Upper lobe of left lung (tissue), 6 donors: ENCODE measurements around the gene TEDC1. TPM values are rescaled to one million over a fixed set of nuclear protein-coding genes. Genes with fewer than 3 reads are reported as not detected.

Experiments used
- ATAC-seq, 2 donors: fragments of 200-7000 bp; cut with Tn5 transposase; one replicate each; pipeline ENCODE4 v1.9.1; 2022; ENCODE audit warnings: mild to moderate bottlenecking in 2 of 2, moderate library complexity in 2 of 2; ENCODE audit not compliant: low FRiP score in 2 of 2
- DNase-seq, 2 donors: peaks; one replicate each; pipeline ENCODE4 v3.0.0-alpha.2; 2019 to 2020
- H3K27ac ChIP-seq, 4 donors: fragments of 200-600 bp; sonication (generic); one replicate each; pipeline ENCODE4 v1.5.1; 2016 to 2019
- H3K27me3 ChIP-seq, 4 donors: fragments of 200-600 bp; sonication (generic); one replicate each; pipeline ENCODE4 v1.5.1; 2017 to 2019
- H3K36me3 ChIP-seq, 4 donors: fragments of 200-600 bp; sonication (generic); one replicate each; pipeline ENCODE4 v1.5.1; 2016 to 2019
- H3K4me1 ChIP-seq, 4 donors: fragments of 200-600 bp; sonication (generic); one replicate each; pipeline ENCODE4 v1.5.1; 2018 to 2019
- H3K4me3 ChIP-seq, 4 donors: fragments of 200-600 bp; sonication (generic); one replicate each; pipeline ENCODE4 v1.5.1; 2017 to 2019; ENCODE audit warnings: mild to moderate bottlenecking in 2 of 4, moderate library complexity in 1 of 4
- H3K9me3 ChIP-seq, 4 donors: fragments of 200-600 bp; sonication (generic); one replicate each; pipeline ENCODE4 v1.5.1; 2018 to 2019
- EP300 ChIP-seq, 4 donors: sonication (generic); formaldehyde crosslinking; IDR thresholded peaks; one replicate each; pipeline ENCODE4 v1.5.1; 2017; ENCODE audit warnings: antibody characterized with exemption in 4 of 4, control low read depth in 2 of 4
- POLR2A ChIP-seq, 4 donors: fragments of 450-650 bp; IDR thresholded peaks; one replicate each; pipeline ENCODE4 v1.5.1; 2016 to 2017; ENCODE audit warnings: antibody characterized with exemption in 4 of 4, mild to moderate bottlenecking in 2 of 4
- POLR2AphosphoS5 ChIP-seq, 2 donors: sonication (generic); formaldehyde crosslinking; IDR thresholded peaks; one replicate each; pipeline ENCODE4 v1.5.1; 2017; ENCODE audit warnings: antibody characterized with exemption in 2 of 2
- WGBS, 2 donors: methylation state at CpG; one replicate each; pipeline ENCODE4 v1.1.5; 2017 to 2018; 5-methylcytosine and 5-hydroxymethylcytosine counted together
- total RNA-seq, 6 donors: library from RNA; depleted of rRNA in 4 of 6; stranded (reverse); fragments of >200 nt in 4 of 6; gene quantifications; one replicate each; pipeline versions ENCODE4 v1.1.0 to v1.2.1, GENCODE V29; 2016 to 2021
- TF ChIP-seq, protein P1 (sequence below), 6 experiments: fragments of 450-650 bp in 4 of 6; fragments of 200-600 bp in 2 of 6; sonication (generic) in 2 of 6; IDR thresholded peaks; one replicate each; pipeline ENCODE4 v1.5.1; 2016 to 2019; ENCODE audit warnings: antibody characterized with exemption in 6 of 6
- donor health status: DM: no; HTN: no; CAD: no; lungs with moderate emphysema.
- donor health status: DM: no; HTN: yes; CAD: no; lungs with severe emphysema.

Gene TEDC1
- total RNA-seq, 6 donors from 2014 or later = 13.8 to 38.5 (median 17.4) TPM

DNA sequence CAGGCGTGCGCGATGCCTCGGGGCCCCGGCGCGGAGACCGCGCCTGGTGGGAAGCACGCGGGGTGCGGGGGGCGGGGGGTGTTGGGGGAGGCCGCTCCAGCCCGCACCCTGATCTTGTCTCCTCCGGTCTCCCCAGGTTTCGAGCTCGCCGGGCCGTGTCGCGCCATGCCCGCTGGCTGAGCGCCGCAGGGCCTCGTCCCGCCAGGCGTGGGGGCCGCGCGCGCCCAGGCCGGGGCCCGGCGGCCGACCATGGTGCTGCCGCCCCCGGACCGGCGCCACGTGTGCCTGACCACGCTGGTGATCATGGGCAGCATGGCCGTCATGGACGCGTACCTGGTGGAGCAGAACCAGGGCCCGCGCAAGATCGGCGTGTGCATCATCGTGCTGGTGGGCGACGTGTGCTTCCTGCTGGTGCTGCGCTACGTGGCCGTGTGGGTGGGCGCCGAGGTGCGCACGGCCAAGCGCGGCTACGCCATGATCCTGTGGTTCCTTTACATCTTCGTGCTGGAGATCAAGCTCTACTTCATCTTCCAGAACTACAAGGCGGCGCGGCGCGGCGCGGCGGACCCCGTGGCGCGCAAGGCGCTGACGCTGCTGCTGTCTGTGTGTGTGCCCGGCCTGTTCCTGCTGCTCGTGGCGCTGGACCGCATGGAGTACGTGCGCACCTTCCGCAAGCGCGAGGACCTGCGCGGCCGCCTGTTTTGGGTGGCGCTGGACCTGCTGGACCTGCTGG is 37.7 kb downstream of the TEDC1 start:
- Histone ChIP-seq H3K27ac (peak overlapping the region in 2 of 4 donors; percentile 68 to 73), H3K4me3 (peak overlapping the region; percentile 41 to 80 (median 65)), H3K4me1 (peaks cover 34 to 47% (median 38%) of the 10 kb centered on the region in 4 donors), H3K9me3 (no peaks in the 10 kb centered on the region), H3K36me3 (no peaks in the 10 kb centered on the region), H3K27me3 (peaks cover 0 to 35% (median 19%) of the 10 kb centered on the region in 4 donors)
- DNase-seq = peak in 1 of 2 donors; percentile 89
- TF ChIP-seq POLR2A (IDR thresholded peaks at IDR 0.05) (no peak), EP300 (IDR thresholded peaks at IDR 0.05) (no peak), POLR2AphosphoS5 (IDR thresholded peaks at IDR 0.05) (no peak)
- TF ChIP-seq, protein P1, sequence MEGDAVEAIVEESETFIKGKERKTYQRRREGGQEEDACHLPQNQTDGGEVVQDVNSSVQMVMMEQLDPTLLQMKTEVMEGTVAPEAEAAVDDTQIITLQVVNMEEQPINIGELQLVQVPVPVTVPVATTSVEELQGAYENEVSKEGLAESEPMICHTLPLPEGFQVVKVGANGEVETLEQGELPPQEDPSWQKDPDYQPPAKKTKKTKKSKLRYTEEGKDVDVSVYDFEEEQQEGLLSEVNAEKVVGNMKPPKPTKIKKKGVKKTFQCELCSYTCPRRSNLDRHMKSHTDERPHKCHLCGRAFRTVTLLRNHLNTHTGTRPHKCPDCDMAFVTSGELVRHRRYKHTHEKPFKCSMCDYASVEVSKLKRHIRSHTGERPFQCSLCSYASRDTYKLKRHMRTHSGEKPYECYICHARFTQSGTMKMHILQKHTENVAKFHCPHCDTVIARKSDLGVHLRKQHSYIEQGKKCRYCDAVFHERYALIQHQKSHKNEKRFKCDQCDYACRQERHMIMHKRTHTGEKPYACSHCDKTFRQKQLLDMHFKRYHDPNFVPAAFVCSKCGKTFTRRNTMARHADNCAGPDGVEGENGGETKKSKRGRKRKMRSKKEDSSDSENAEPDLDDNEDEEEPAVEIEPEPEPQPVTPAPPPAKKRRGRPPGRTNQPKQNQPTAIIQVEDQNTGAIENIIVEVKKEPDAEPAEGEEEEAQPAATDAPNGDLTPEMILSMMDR (IDR thresholded peaks at IDR 0.05) = no peak
- WGBS, 2 donors = 23% methylated on average over 42 of the region's 89 CpGs; no CpG with 5 or more reads in 1 of the 2 donors
- no peak for ATAC-seq

DNA sequence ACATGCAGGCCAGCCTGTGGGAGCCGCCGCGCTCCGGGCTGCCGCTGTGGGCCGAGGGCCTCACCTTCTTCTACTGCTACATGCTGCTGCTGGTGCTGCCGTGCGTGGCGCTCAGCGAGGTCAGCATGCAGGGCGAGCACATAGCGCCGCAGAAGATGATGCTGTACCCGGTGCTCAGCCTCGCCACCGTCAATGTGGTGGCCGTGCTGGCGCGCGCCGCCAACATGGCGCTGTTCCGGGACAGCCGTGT is 38.2 kb downstream of the TEDC1 start:
- Histone ChIP-seq H3K27me3 (peaks cover 0 to 35% (median 19%) of the 10 kb centered on the region in 4 donors), H3K4me1 (peaks cover 34 to 47% (median 38%) of the 10 kb centered on the region in 4 donors), H3K27ac (no peak overlapping the region), H3K4me3 (peak overlapping the region in 3 of 4 donors; percentile 41 to 80 (median 65)), H3K36me3 (no peaks in the 10 kb centered on the region), H3K9me3 (no peaks in the 10 kb centered on the region)
- WGBS, 2 donors = 16 to 100% methylated on average over 1 to 5 of the region's 24 CpGs
- ATAC-seq (no peak), DNase-seq (no peak)
- TF ChIP-seq POLR2A (IDR thresholded peaks at IDR 0.05) = no peak
- TF ChIP-seq, protein P1 (IDR thresholded peaks at IDR 0.05) = no peak
- TF ChIP-seq EP300 (IDR thresholded peaks at IDR 0.05) = no peak
- no peak for TF ChIP-seq POLR2AphosphoS5 (IDR thresholded peaks at IDR 0.05)

DNA sequence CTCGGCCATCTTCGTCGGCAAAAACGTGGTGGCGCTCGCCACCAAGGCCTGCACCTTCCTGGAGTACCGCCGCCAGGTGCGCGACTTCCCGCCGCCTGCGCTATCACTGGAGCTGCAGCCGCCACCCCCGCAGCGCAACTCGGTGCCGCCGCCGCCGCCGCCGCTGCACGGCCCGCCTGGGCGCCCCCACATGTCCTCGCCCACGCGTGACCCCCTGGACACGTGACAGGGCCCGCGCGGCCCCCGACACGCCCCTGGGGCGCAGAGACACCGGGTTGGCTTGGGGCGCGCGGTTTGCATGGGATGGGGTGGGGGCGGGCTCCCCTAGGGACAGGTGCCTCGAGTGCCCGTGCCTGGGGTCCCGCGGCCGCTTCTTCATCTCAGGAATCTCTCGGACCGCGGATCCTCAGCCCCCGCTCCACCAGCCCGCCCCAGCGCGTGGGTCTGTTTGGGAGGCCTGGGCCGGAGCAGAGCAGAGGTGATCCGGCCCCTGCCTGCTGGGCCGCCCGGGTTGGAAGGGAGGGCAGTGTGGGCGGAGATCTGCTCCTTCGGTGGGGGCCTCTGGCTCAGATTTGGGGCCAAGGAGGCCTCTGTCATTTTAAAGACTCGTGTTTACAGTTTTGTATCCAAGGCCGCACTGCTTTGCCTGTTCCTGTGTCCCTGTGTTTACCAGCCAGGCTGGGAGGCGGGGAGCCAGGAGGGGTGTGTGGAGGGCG is 38.7 kb downstream of the TEDC1 start:
- peaks cover 34 to 47% (median 38%) of the 10 kb centered on the region in 4 donors for H3K4me1 ChIP-seq
- H3K9me3 ChIP-seq = no peaks in the 10 kb centered on the region
- peak overlapping the region in 3 of 4 donors; percentile 41 to 80 (median 65) for H3K4me3 ChIP-seq
- H3K27me3 ChIP-seq = peaks cover 0 to 35% (median 19%) of the 10 kb centered on the region in 4 donors
- H3K36me3 ChIP-seq = no peaks in the 10 kb centered on the region
- TF ChIP-seq EP300 (IDR thresholded peaks at IDR 0.05) = no peak
- no peak for TF ChIP-seq POLR2AphosphoS5 (IDR thresholded peaks at IDR 0.05)
- TF ChIP-seq, protein P1 (IDR thresholded peaks at IDR 0.05) = no peak
- ATAC-seq (no peak), DNase-seq (peak in 1 of 2 donors; percentile 87)
- H3K27ac ChIP-seq = peak overlapping the region in 1 of 4 donors; percentile 71
- 45 to 55% methylated on average over 7 to 54 of the region's 63 CpGs for WGBS, 2 donors

DNA sequence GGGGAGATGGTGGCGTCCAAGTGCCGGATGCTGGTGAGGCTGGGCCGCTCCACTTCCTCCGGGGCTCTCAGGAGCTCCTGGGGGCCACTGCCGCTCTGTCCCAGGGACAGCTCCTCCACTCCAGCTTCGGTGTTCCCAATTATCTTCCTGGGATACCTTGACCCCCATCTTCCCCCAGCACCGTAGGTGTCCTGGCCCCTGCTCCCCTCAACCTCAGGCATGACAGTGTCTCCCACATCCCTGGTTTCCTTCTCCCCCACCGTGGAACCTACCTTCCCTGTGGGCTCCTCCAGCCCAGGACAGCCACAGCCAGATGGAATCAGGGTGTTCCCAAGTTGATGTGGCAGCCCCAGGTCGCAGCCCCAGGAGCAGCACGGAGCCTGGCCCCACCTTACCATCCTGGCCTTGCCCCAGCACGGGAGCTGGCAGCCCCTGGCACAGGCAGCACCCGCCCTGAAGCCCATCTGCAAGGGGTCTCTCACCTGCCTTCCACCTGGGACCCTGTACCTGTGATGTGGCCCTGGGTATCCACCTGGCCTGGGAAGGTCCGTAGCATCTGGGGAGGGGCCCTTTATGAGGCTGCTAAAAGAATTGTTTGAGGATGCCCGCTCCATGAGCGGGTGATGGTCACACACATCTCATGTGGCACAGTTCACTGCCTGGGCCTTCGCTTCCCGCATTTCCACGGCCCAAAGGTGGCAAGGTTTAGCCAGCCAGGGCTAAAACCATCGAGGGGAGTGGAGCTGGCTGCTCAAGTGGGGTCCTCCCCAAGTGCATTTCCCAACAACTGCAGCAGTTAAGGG is 39.4 kb downstream of the TEDC1 start:
- peak overlapping the region in 1 of 4 donors; percentile 71 for H3K27ac ChIP-seq

More for the DNA sequence above, 39.4 kb downstream of the TEDC1 start:
- no peak for TF ChIP-seq POLR2AphosphoS5 (IDR thresholded peaks at IDR 0.05)
- TF ChIP-seq, protein P1 (IDR thresholded peaks at IDR 0.05) = no peak
- no peak for TF ChIP-seq EP300 (IDR thresholded peaks at IDR 0.05)
- TF ChIP-seq POLR2A (IDR thresholded peaks at IDR 0.05) = no peak
- WGBS, 2 donors = 66 to 78% methylated on average over 10 to 16 of the region's 19 CpGs
- Histone ChIP-seq H3K27me3 (peaks cover 0 to 35% (median 19%) of the 10 kb centered on the region in 4 donors), H3K4me3 (peak overlapping the region in 2 of 4 donors; percentile 41 to 80), H3K4me1 (peaks cover 34 to 47% (median 38%) of the 10 kb centered on the region in 4 donors), H3K36me3 (no peaks in the 10 kb centered on the region), H3K9me3 (no peaks in the 10 kb centered on the region)
- ATAC-seq = no peak
- peak in 1 of 2 donors; percentile 65 for DNase-seq
